PC-3 (cell line): ENCODE measurements around the gene FCRL5.

Experiments used
- CTCF ChIP-seq: fragments of 300-600 bp; sonication (generic); conservative IDR thresholded peaks from 2 replicates; pipeline ENCODE4 v1.5.1; 2017; ENCODE audit warnings: antibody characterized with exemption, low read depth, mild to moderate bottlenecking, low read length
- EZH2 ChIP-seq: fragments of 300-600 bp; sonication (generic); IDR thresholded peaks from one replicate; pipeline ENCODE4 v1.6.1; 2017; ENCODE audit warnings: antibody characterized with exemption, mild to moderate bottlenecking, low read length; ENCODE audit not compliant: unreplicated experiment
- EZH2phosphoT487 ChIP-seq: fragments of 300-600 bp; sonication (generic); IDR thresholded peaks from 2 replicates; pipeline ENCODE4 v1.6.1; 2018; ENCODE audit warnings: mild to moderate bottlenecking, antibody characterized with exemption, low read length, borderline replicate concordance

DNA sequence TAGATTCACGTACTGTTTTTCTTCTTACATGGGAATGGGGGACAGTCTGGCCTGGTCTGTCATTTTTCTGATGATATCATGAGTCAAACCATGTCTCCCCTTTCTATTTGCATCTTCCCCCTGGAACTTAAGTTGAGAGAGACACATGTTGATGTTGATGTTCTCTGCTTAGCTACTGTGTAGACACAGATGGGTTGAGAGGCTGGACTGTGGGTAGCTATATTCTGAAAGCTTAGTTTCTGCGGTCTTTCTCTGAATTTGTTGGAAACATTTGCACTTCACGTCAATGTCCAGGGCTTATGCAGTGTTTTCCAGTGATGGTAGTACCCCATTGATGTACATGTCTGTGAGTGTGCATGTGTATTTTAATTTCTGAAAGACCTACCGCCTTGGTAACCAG, 58.2 kb downstream of the FCRL5 start:
- no peak for TF ChIP-seq CTCF
- TF ChIP-seq EZH2, result no peak
- TF ChIP-seq EZH2phosphoT487, result no peak
